Stimulated activated CD8-positive, alpha-beta memory T cell treated with anti-CD3 and anti-CD28 coated beads, Interleukin-12 subunit alpha, Interleukin-12 subunit beta, amount 100 ng/mL, for 1 hour (primary cell): ENCODE results near the gene DAZAP1.

Experiments
- DNase-seq: peaks from one replicate; pipeline ENCODE4 v3.0.0-alpha.2; 2020; ENCODE audit warnings: low read depth

DAZAP1 gene

GRCh38 chr19:1457892-1458291 lies 50.5 kb downstream of the DAZAP1 start:
- no peak for DNase-seq

GRCh38 chr19:1459479-1459878 lies 52.1 kb downstream of the DAZAP1 start:
- no peak for DNase-seq

GRCh38 chr19:1460033-1460995 lies 52.9 kb downstream of the DAZAP1 start:
- no peak for DNase-seq

- no peak for DNase-seq
Observed at GRCh38 chr19:1461862-1462261, 54.5 kb downstream of the DAZAP1 start.

- DNase-seq, result no peak
Observed at GRCh38 chr19:1465191-1466016, 58.0 kb downstream of the DAZAP1 start.

- DNase-seq, result no peak
Observed at GRCh38 chr19:1466018-1466460, 58.7 kb downstream of the DAZAP1 start.

- no peak for DNase-seq
Observed at GRCh38 chr19:1466461-1467214, 59.3 kb downstream of the DAZAP1 start.

GRCh38 chr19:1467215-1467489 lies 59.8 kb downstream of the DAZAP1 start:
- no peak for DNase-seq

- DNase-seq, result no peak
Observed at GRCh38 chr19:1467490-1468273, 60.3 kb downstream of the DAZAP1 start.

- no peak for DNase-seq
Observed at GRCh38 chr19:1468274-1468820, 61.0 kb downstream of the DAZAP1 start.

- DNase-seq, result no peak
Observed at GRCh38 chr19:1468821-1469254, 61.5 kb downstream of the DAZAP1 start.

GRCh38 chr19:1469255-1470054 lies 62.1 kb downstream of the DAZAP1 start:
- no peak for DNase-seq

GRCh38 chr19:1470055-1470304 lies 62.6 kb downstream of the DAZAP1 start:
- no peak for DNase-seq

- DNase-seq, result peak; percentile 49
Observed at GRCh38 chr19:1470305-1471009, 63.1 kb downstream of the DAZAP1 start.

- DNase-seq, result no peak
Observed at GRCh38 chr19:1471010-1471514, 63.7 kb downstream of the DAZAP1 start.

GRCh38 chr19:1471515-1472160 lies 64.3 kb downstream of the DAZAP1 start:
- no peak for DNase-seq

GRCh38 chr19:1472231-1473084 lies 65.1 kb downstream of the DAZAP1 start:
- no peak for DNase-seq
